Measurements from ENCODE around the gene CPNE5. TPM values are rescaled to one million over a fixed set of nuclear protein-coding genes. Genes with fewer than 3 reads are reported as not detected.
A peak's percentile ranks its signal among the peaks of the same experiment; 100 is the strongest.

Gene CPNE5
- total RNA-seq, 1 donor from 2014 or later, result not detected

- peaks cover 9% of the 10 kb centered on the region for H3K27me3 Mint-ChIP-seq (ENCODE audit: unreplicated experiment)
- no peak for TF ChIP-seq CTCF (IDR thresholded peaks at IDR 0.05)
- no peak overlapping the region for H3K27ac Mint-ChIP-seq (ENCODE audit: unreplicated experiment)
- DNase-seq (ENCODE audit: extremely low spot score, unreplicated experiment), result no peak
- peaks cover 16% of the 10 kb centered on the region for H3K4me1 Mint-ChIP-seq (ENCODE audit: unreplicated experiment)
- no peaks in the 10 kb centered on the region for H3K9me3 Mint-ChIP-seq (ENCODE audit: unreplicated experiment)
- no peaks in the 10 kb centered on the region for H3K36me3 Mint-ChIP-seq (ENCODE audit: unreplicated experiment)
- no peak overlapping the region for H3K4me3 Mint-ChIP-seq (ENCODE audit: unreplicated experiment)
Observed at GRCh38 chr6:36830577-36830976, 8.7 kb downstream of the CPNE5 start.

- DNase-seq (ENCODE audit: extremely low spot score, unreplicated experiment), result no peak
Observed at GRCh38 chr6:36829919-36830544, 9.2 kb downstream of the CPNE5 start.

GRCh38 chr6:36827261-36828079 is 11.8 kb downstream of the CPNE5 start:
- Mint-ChIP-seq H3K36me3 (ENCODE audit: unreplicated experiment) (no peaks in the 10 kb centered on the region), H3K4me1 (ENCODE audit: unreplicated experiment) (peaks cover 14% of the 10 kb centered on the region), H3K27ac (ENCODE audit: unreplicated experiment) (peak overlapping the region; percentile 19), H3K9me3 (ENCODE audit: unreplicated experiment) (no peaks in the 10 kb centered on the region), H3K4me3 (ENCODE audit: unreplicated experiment) (no peak overlapping the region), H3K27me3 (ENCODE audit: unreplicated experiment) (no peaks in the 10 kb centered on the region)
- TF ChIP-seq CTCF (IDR thresholded peaks at IDR 0.05), result no peak
- DNase-seq (ENCODE audit: extremely low spot score, unreplicated experiment), result no peak

More at GRCh38 chr6:36829919-36830544, 9.2 kb downstream of the CPNE5 start:
- peaks cover 16% of the 10 kb centered on the region for H3K4me1 Mint-ChIP-seq (ENCODE audit: unreplicated experiment)
- no peaks in the 10 kb centered on the region for H3K9me3 Mint-ChIP-seq (ENCODE audit: unreplicated experiment)
- no peak overlapping the region for H3K27ac Mint-ChIP-seq (ENCODE audit: unreplicated experiment)
- H3K36me3 Mint-ChIP-seq (ENCODE audit: unreplicated experiment), result no peaks in the 10 kb centered on the region
- no peak overlapping the region for H3K4me3 Mint-ChIP-seq (ENCODE audit: unreplicated experiment)
- TF ChIP-seq CTCF (IDR thresholded peaks at IDR 0.05), result no peak
- H3K27me3 Mint-ChIP-seq (ENCODE audit: unreplicated experiment), result peaks cover 7% of the 10 kb centered on the region

- no peak for DNase-seq (ENCODE audit: extremely low spot score, unreplicated experiment)
- Mint-ChIP-seq H3K9me3 (ENCODE audit: unreplicated experiment) (no peaks in the 10 kb centered on the region), H3K36me3 (ENCODE audit: unreplicated experiment) (no peaks in the 10 kb centered on the region), H3K4me3 (ENCODE audit: unreplicated experiment) (no peak overlapping the region), H3K27me3 (ENCODE audit: unreplicated experiment) (no peaks in the 10 kb centered on the region), H3K27ac (ENCODE audit: unreplicated experiment) (no peak overlapping the region), H3K4me1 (ENCODE audit: unreplicated experiment) (peaks cover 14% of the 10 kb centered on the region)
- TF ChIP-seq CTCF (IDR thresholded peaks at IDR 0.05), result no peak
Observed at GRCh38 chr6:36826520-36827227, 12.6 kb downstream of the CPNE5 start.

- H3K4me1 Mint-ChIP-seq (ENCODE audit: unreplicated experiment), result peaks cover 15% of the 10 kb centered on the region
- TF ChIP-seq CTCF (IDR thresholded peaks at IDR 0.05), result no peak
- no peaks in the 10 kb centered on the region for H3K9me3 Mint-ChIP-seq (ENCODE audit: unreplicated experiment)
- H3K4me3 Mint-ChIP-seq (ENCODE audit: unreplicated experiment), result no peak overlapping the region
- H3K36me3 Mint-ChIP-seq (ENCODE audit: unreplicated experiment), result no peaks in the 10 kb centered on the region
- no peak for DNase-seq (ENCODE audit: extremely low spot score, unreplicated experiment)
- no peak overlapping the region for H3K27ac Mint-ChIP-seq (ENCODE audit: unreplicated experiment)
- no peaks in the 10 kb centered on the region for H3K27me3 Mint-ChIP-seq (ENCODE audit: unreplicated experiment)
Observed at GRCh38 chr6:36825994-36826393, 13.2 kb downstream of the CPNE5 start.
